Measurements from ENCODE around the gene FBXO41.

DNA sequence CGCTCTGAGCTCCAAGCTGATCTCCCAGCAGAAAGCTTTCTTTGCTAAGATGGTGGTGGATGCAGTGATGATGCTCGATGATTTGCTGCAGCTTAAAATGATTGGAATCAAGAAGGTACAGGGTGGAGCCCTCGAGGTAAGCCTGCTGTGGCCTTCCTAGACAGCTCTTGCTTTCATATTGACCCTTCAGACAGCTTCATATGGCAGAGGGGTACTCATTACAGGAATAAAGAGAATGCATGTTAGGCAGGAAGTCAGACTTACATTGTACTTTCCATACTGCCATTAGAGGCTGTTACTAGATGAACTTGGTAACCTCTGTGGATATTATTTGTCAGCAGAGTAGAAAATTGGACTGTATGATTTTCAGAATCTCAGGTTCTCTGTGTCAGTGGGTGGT, 39.7 kb downstream of the FBXO41 start:
- no peak for TF ChIP-seq CTCF (IDR thresholded peaks at IDR 0.05; ENCODE audit: extremely low read depth in 1 of 2, insufficient read depth in 1 of 2, low read depth in 1 of 2, low read length in 2 of 2)
- TF ChIP-seq POLR2A (IDR thresholded peaks at IDR 0.05; ENCODE audit: low read depth, low read length): no peak
- TF ChIP-seq MYC (IDR thresholded peaks at IDR 0.05; ENCODE audit: low read depth, low read length): no peak
- no peak for TF ChIP-seq POLR2AphosphoS5 (IDR thresholded peaks at IDR 0.05; ENCODE audit: insufficient read depth, low read depth, low read length)
- no peak for TF ChIP-seq FOS (IDR thresholded peaks at IDR 0.05; ENCODE audit: borderline replicate concordance, insufficient read depth, low read length)
- TF ChIP-seq EZH2 (IDR thresholded peaks at IDR 0.05; ENCODE audit: borderline replicate concordance, low read depth, low read length, severe bottlenecking): no peak
- no peak for TF ChIP-seq MAX (IDR thresholded peaks at IDR 0.05; ENCODE audit: insufficient read depth, insufficient read length)
- no peak for TF ChIP-seq JUN (IDR thresholded peaks at IDR 0.05; ENCODE audit: borderline replicate concordance, insufficient read depth, insufficient read length, low read depth)
